Measurements from ENCODE around the gene SHB.
A peak's percentile ranks its signal among the peaks of the same experiment; 100 is the strongest.

Gene SHB

GRCh38 chr9:38003946-38004808 lies 64.8 kb downstream of the SHB start:
- DNase-seq = no peak

- DNase-seq = peak; percentile 39
Observed at GRCh38 chr9:38003230-38003629, 65.8 kb downstream of the SHB start.

GRCh38 chr9:38001430-38001829 lies 67.6 kb downstream of the SHB start:
- DNase-seq = no peak

GRCh38 chr9:38000735-38001134 lies 68.3 kb downstream of the SHB start:
- DNase-seq = no peak

GRCh38 chr9:38000332-38000731 lies 68.7 kb downstream of the SHB start:
- DNase-seq = no peak

GRCh38 chr9:37999588-38000189 lies 69.3 kb downstream of the SHB start:
- DNase-seq = no peak

GRCh38 chr9:37998881-37999587 lies 70.0 kb downstream of the SHB start:
- DNase-seq = no peak

GRCh38 chr9:37997636-37998374 lies 71.2 kb downstream of the SHB start:
- DNase-seq = no peak

GRCh38 chr9:37996819-37997217 lies 72.2 kb downstream of the SHB start:
- no peak for DNase-seq

- no peak for DNase-seq
Observed at GRCh38 chr9:37995961-37996818, 72.8 kb downstream of the SHB start.

- DNase-seq = no peak
Observed at GRCh38 chr9:37995348-37995737, 73.7 kb downstream of the SHB start.

- peak; percentile 69 for DNase-seq
Observed at GRCh38 chr9:37994639-37995347, 74.2 kb downstream of the SHB start.

GRCh38 chr9:37992924-37993349 lies 76.1 kb downstream of the SHB start:
- DNase-seq = no peak

- no peak for DNase-seq
Observed at GRCh38 chr9:37990404-37991015, 78.5 kb downstream of the SHB start.

- no peak for DNase-seq
Observed at GRCh38 chr9:37989701-37990100, 79.3 kb downstream of the SHB start.

GRCh38 chr9:37988602-37989001 lies 80.4 kb downstream of the SHB start:
- DNase-seq = no peak

- DNase-seq = no peak
Observed at GRCh38 chr9:37988041-37988440, 81.0 kb downstream of the SHB start.

GRCh38 chr9:37987467-37987981 lies 81.5 kb downstream of the SHB start:
- no peak for DNase-seq

GRCh38 chr9:37986771-37987258 lies 82.2 kb downstream of the SHB start:
- DNase-seq = no peak

- no peak for DNase-seq
Observed at GRCh38 chr9:37986001-37986400, 83.0 kb downstream of the SHB start.
